GM12878 (cell line): ENCODE measurements around the gene LDB3. TPM values are rescaled to one million over a fixed set of nuclear protein-coding genes. Genes with fewer than 3 reads are reported as not detected.

Source experiments
- IKZF2 ChIP-seq, 2 experiments: fragments of 450-650 bp; IDR thresholded peaks; 2 replicates each; pipeline ENCODE4 v1.6.1; 2017; ENCODE audit warnings: mild to moderate bottlenecking in 2 of 2, moderate library complexity in 2 of 2
- MEF2B ChIP-seq: fragments of 450-650 bp; IDR thresholded peaks from 2 replicates; pipeline ENCODE4 v1.6.1; 2018; ENCODE audit warnings: mild to moderate bottlenecking, moderate library complexity; ENCODE audit not compliant: partially characterized antibody, poor library complexity, severe bottlenecking
- PBX3 ChIP-seq: IDR thresholded peaks from 2 replicates; pipeline ENCODE4 v1.6.1; 2011; ENCODE audit warnings: mild to moderate bottlenecking, low read depth, low read length, moderate library complexity; ENCODE audit not compliant: insufficient replicate concordance
- PKNOX1 ChIP-seq: fragments of 450-650 bp; IDR thresholded peaks from 2 replicates; pipeline ENCODE4 v1.6.1; 2016; ENCODE audit warnings: mild to moderate bottlenecking
- RELB ChIP-seq: fragments of 450-650 bp; IDR thresholded peaks from 2 replicates; pipeline ENCODE4 v1.6.1; 2017; ENCODE audit warnings: low read depth, mild to moderate bottlenecking, moderate library complexity
- SRF ChIP-seq, 2 experiments: IDR thresholded peaks; 2 replicates each; pipeline ENCODE4 v1.6.1; 2011; ENCODE audit warnings: low read depth in 2 of 2, low read length in 2 of 2, mild to moderate bottlenecking in 1 of 2, moderate library complexity in 1 of 2
- USF1 ChIP-seq: IDR thresholded peaks from 2 replicates; pipeline ENCODE4 v1.6.1; 2011; ENCODE audit warnings: borderline replicate concordance, low read depth, mild to moderate bottlenecking, moderate library complexity, mixed read lengths, low read length; ENCODE audit not compliant: insufficient read depth; ENCODE audit errors: extremely low read length
- polyA plus RNA-seq, 11 experiments: library from polyadenylated mRNA; depleted of rRNA in 4 of 11; unstranded in 6 of 11; stranded (reverse) in 5 of 11; fragments of >200 nt; fragmentation: Nextera tagmentation in 4 of 11; fragmentation: Illumina TruSeq in 1 of 11; extraction: Ambion mirVana in 4 of 11; extraction: Trizol in 1 of 11; gene quantifications; 1 replicate in 1 of 11; 2 replicates in 10 of 11; pipeline versions ENCODE4 v1.2.1 to v1.2.3, GENCODE V29; 2011 to 2016; ENCODE audit warnings: inconsistent platforms in 2 of 11, missing spikeins in 2 of 11, low read depth in 1 of 11
- total RNA-seq, 4 experiments: library from RNA; depleted of rRNA in 3 of 4; stranded (reverse); fragments of >200 nt in 3 of 4; fragmentation: Illumina TruSeq in 1 of 4; extraction: Trizol in 1 of 4; gene quantifications; 2 replicates each; pipeline versions ENCODE4 v1.2.1 to v1.2.3, GENCODE V29; 2013 to 2021

Gene LDB3
- total and polyA plus RNA-seq, 10 of the 15 experiments (the other 5 are each of a cell fraction or from before 2014, with no cell fraction given) = 0.02 to 0.07 (median 0.04) TPM; not detected in 1

GRCh38 chr10:86644152-86644793 is 24.0 kb upstream of the LDB3 start (continued):
- peak; percentile 88 for TF ChIP-seq MEF2B
- TF ChIP-seq IKZF2 (IDR thresholded peaks at IDR 0.05) = peak; percentile 36 to 47; a peak in 2 of 4 replicates
- no peak for TF ChIP-seq SRF (IDR thresholded peaks at IDR 0.05; ENCODE audit: low read depth in 2 of 2, low read length in 2 of 2)
- peak; percentile 62; the same call in 1 of the 2 replicates for TF ChIP-seq RELB
- peak; percentile 65 for TF ChIP-seq PBX3
- no peak for TF ChIP-seq USF1
- peak; percentile 66 for TF ChIP-seq PKNOX1
